Uterus (tissue), 4 donors: Measurements from ENCODE around the gene HERC5. TPM values are rescaled to one million over a fixed set of nuclear protein-coding genes. Genes with fewer than 3 reads are reported as not detected.
"Not testable (repeated sequence)": the region's sequence is repeated elsewhere in the genome, so short reads cannot be mapped to it uniquely, and the experiment has no call there.

Source experiments
- DNase-seq, 2 donors: peaks; one replicate each; pipeline ENCODE4 v3.0.0-alpha.2; 2019 to 2020
- H3K27ac ChIP-seq, 2 donors: fragments of 200-600 bp; sonication (generic); 1 replicate in 1 of 2; 2 replicates in 1 of 2; pipeline ENCODE4 v1.5.1; 2016 to 2018
- H3K27me3 ChIP-seq, 2 donors: fragments of 200-600 bp; sonication (generic); one replicate each; pipeline ENCODE4 v1.5.1; 2018 to 2019; ENCODE audit warnings: control low read depth in 1 of 2
- H3K36me3 ChIP-seq, 2 donors: fragments of 200-600 bp; sonication (generic); one replicate each; pipeline ENCODE4 v1.5.1; 2019; ENCODE audit warnings: control low read depth in 1 of 2
- H3K4me1 ChIP-seq, 2 donors: fragments of 200-600 bp; sonication (generic); one replicate each; pipeline ENCODE4 v1.5.1; 2018 to 2019; ENCODE audit warnings: control low read depth in 1 of 2
- H3K4me3 ChIP-seq, 2 donors: fragments of 200-600 bp; sonication (generic); 1 replicate in 1 of 2; 2 replicates in 1 of 2; pipeline ENCODE4 v1.5.1; 2018 to 2019; ENCODE audit warnings: mild to moderate bottlenecking in 1 of 2
- H3K9me3 ChIP-seq, 2 donors: fragments of 200-600 bp; sonication (generic); one replicate each; pipeline ENCODE4 v1.5.1; 2019; ENCODE audit warnings: control low read depth in 1 of 2
- POLR2A ChIP-seq, 2 donors: fragments of 450-650 bp; IDR thresholded peaks; one replicate each; pipeline ENCODE4 v1.6.1; 2016; ENCODE audit warnings: antibody characterized with exemption in 2 of 2, mild to moderate bottlenecking in 1 of 2, moderate library complexity in 1 of 2
- intact Hi-C: fragments of 100-400 bp; cut with DNase I; formaldehyde crosslinking; loops from one replicate; pipeline ENCODE4 v1.15.1; 2023; ENCODE audit warnings: low total_unique reads
- total RNA-seq, 4 donors: library from RNA; depleted of rRNA in 3 of 4; stranded (reverse); fragments of >200 nt in 3 of 4; gene quantifications; one replicate each; pipeline versions ENCODE4 v1.1.0 to v1.2.4, GENCODE V29; 2014 to 2023
- TF ChIP-seq, protein P1 (sequence below), 4 experiments: fragments of 200-600 bp in 2 of 4; fragments of 450-650 bp in 2 of 4; sonication (generic) in 2 of 4; IDR thresholded peaks; one replicate each; pipeline ENCODE4 v1.5.1; 2016 to 2019; ENCODE audit warnings: antibody characterized with exemption in 4 of 4, mild to moderate bottlenecking in 2 of 4, moderate library complexity in 1 of 4
- donor health status: DM: yes; HTN: yes; CAD: no.

The HERC5 gene
- total RNA-seq, 4 donors from 2014 or later = 4.3 to 23.7 (median 10.6) TPM

DNA sequence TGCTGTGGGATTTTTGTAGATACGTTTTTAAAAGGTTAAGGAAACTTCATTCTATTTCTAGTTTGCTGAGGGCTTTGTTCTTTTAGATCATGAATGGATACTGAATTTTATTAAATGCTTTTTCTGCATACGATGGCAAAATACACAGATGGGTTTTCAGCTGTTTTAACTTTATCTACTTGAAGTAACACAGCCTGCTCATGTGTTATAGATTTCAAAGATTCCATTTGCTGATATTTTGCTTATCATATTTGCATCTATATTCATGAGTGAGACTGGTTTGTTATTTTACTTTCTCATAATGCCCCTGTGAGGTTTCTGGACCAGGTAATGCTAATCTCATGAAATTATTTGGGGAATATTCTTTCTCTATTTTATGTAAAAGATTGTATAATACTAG is 34.5 kb upstream of the HERC5 start:
- no peak for DNase-seq
- Histone ChIP-seq H3K36me3 (no peaks in the 10 kb centered on the region), H3K4me3 (no peak overlapping the region), H3K4me1 (no peaks in the 10 kb centered on the region), H3K27me3 (no peaks in the 10 kb centered on the region), H3K9me3 (no peaks in the 10 kb centered on the region), H3K27ac (no peak overlapping the region)
- intact Hi-C loops = no loop called here
- no peak for TF ChIP-seq POLR2A (IDR thresholded peaks at IDR 0.05)
- TF ChIP-seq, protein P1, sequence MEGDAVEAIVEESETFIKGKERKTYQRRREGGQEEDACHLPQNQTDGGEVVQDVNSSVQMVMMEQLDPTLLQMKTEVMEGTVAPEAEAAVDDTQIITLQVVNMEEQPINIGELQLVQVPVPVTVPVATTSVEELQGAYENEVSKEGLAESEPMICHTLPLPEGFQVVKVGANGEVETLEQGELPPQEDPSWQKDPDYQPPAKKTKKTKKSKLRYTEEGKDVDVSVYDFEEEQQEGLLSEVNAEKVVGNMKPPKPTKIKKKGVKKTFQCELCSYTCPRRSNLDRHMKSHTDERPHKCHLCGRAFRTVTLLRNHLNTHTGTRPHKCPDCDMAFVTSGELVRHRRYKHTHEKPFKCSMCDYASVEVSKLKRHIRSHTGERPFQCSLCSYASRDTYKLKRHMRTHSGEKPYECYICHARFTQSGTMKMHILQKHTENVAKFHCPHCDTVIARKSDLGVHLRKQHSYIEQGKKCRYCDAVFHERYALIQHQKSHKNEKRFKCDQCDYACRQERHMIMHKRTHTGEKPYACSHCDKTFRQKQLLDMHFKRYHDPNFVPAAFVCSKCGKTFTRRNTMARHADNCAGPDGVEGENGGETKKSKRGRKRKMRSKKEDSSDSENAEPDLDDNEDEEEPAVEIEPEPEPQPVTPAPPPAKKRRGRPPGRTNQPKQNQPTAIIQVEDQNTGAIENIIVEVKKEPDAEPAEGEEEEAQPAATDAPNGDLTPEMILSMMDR (IDR thresholded peaks at IDR 0.05) = no peak

DNA sequence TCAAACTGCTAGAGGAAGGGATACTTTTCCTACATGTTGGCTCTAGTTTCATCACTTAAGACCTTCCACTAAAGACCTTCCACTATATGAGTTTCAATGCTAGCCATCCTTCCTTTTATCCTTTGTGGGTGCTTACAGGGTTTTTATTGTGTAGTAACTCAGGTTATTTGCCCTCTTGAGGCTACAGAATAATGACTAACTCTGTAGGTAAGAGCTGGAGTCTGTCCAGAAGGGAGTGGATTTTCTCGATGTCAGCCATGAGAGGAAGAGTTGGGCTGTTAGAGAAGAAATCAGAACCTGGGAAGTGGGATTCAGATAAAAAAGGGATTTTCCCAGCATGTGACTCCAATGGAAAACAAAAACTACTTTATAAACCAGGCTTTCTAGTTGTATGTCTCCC is 27.5 kb upstream of the HERC5 start:
- no peak for DNase-seq
- Histone ChIP-seq H3K27ac (no peak overlapping the region), H3K9me3 (no peaks in the 10 kb centered on the region), H3K36me3 (no peaks in the 10 kb centered on the region), H3K4me3 (no peak overlapping the region), H3K4me1 (no peaks in the 10 kb centered on the region), H3K27me3 (no peaks in the 10 kb centered on the region)
- intact Hi-C loops = no loop called here
- TF ChIP-seq, protein P1 (IDR thresholded peaks at IDR 0.05) = no peak
- TF ChIP-seq POLR2A (IDR thresholded peaks at IDR 0.05) = no peak

DNA sequence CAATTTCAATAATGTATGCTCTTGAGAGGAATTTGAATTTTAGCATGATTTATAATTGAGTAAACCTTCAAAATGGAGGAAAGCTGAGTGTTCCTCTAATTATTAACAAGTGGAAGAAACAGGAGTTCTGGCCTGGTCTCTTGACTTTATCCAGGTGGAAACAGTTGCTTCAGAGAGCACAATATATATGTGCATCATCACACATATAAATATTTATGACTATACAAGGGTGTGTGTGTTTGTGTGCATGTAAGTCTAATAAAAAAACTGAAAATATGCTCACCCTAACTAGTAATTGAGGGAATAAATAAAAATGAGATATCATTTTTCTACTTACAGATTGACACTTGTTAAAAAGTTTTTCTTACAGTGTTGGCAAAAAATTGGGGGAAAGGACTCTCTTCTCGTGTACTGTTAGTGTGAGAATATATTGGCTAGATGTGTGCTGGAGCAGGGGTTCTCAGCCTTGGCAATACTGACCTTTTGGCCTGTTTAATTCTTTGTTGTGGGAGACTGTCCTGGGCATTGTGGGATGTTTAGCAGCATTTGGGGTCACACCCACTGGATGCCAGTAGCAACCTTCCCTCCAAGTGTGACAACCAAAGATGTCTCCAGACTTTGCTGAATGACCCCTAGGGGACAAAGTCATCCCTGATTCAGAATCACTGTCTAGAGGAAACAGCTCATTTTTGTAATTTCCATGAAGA is 20.8 kb upstream of the HERC5 start:
- Histone ChIP-seq H3K4me1 (no peaks in the 10 kb centered on the region), H3K4me3 (no peak overlapping the region), H3K27ac (no peak overlapping the region), H3K9me3 (no peaks in the 10 kb centered on the region), H3K27me3 (no peaks in the 10 kb centered on the region), H3K36me3 (no peaks in the 10 kb centered on the region)
- TF ChIP-seq POLR2A (IDR thresholded peaks at IDR 0.05) = no peak
- TF ChIP-seq, protein P1 (IDR thresholded peaks at IDR 0.05) = no peak
- intact Hi-C loops = no loop called here
- no peak for DNase-seq

DNA sequence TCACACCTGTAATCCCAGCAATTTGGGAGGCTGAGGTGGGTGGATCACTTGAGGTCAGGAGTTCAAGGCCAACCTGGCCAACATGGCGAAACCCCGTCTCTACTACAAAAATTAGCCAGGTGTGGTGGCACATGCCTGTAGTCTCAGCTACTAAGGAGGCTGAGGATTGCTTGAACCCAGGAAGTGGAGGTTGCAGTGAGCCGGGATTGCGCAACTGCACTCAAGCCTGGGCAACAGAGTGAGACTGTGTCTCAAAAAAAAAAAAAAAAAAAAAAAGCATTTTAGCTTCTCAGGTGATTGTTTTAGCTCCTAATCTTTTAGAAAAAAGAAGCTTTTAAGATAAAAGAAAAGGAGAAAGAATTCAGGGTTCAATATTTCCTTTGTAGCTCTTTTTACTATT is 19.0 kb upstream of the HERC5 start:
- H3K27me3 ChIP-seq, H3K9me3 ChIP-seq, H3K4me3 ChIP-seq, DNase-seq, H3K27ac ChIP-seq, intact Hi-C loops, H3K36me3 ChIP-seq, H3K4me1 ChIP-seq: not testable (repeated sequence)

DNA sequence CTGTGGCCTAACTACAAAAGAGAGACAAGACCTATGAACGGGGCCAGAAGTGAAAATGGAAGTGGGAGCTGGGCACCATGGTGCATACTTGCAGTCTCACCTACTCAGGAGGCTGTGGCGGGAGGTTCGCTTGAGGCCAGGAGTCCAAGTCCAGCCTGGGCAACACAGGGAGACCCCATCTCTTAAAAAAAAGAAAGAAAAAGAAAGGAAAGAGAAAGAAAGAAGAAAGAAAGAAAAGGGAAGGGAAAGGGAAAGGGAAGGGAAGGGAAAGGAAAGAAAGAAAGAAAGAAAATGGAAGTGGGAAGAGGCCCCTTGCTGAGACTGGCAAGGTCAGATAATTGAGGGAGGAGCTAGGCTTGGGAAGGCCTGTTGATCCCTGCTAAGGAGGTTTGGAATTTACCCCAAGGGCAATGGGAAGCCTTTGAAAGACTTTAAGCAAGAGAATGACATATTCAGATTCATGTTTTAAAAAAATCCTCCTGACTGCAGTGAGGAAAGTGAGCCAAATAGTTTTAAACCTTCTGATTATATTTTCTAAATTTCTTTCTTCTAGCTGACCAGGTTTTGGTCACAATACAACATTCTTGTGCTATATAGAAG is 17.7 kb upstream of the HERC5 start:
- Histone ChIP-seq H3K36me3 (no peaks in the 10 kb centered on the region), H3K27ac (no peak overlapping the region), H3K4me3 (no peak overlapping the region), H3K9me3 (no peaks in the 10 kb centered on the region), H3K4me1 (no peaks in the 10 kb centered on the region), H3K27me3 (no peaks in the 10 kb centered on the region)
- TF ChIP-seq POLR2A (IDR thresholded peaks at IDR 0.05) = no peak
- TF ChIP-seq, protein P1 (IDR thresholded peaks at IDR 0.05) = no peak
- intact Hi-C loops = no loop called here
- no peak for DNase-seq
